Fibroblast of lung (primary cell): Measurements from ENCODE around the gene ZFYVE28.

ENCODE experiments used
- EZH2 ChIP-seq: IDR thresholded peaks from 2 replicates; pipeline ENCODE4 v1.5.1; 2012; ENCODE audit warnings: low read length, control low read depth, mild to moderate bottlenecking; ENCODE audit errors: missing control alignments
- TF ChIP-seq, protein P1 (sequence below), 2 donors: IDR thresholded peaks in 1 of 2; conservative IDR thresholded peaks in 1 of 2; 1 replicate in 1 of 2; 2 replicates in 1 of 2; pipeline ENCODE4 v1.5.1; 2011 to 2012; ENCODE audit warnings: low read length in 2 of 2, control low read depth in 1 of 2, inconsistent platforms in 1 of 2, low read depth in 1 of 2, mild to moderate bottlenecking in 1 of 2

DNA sequence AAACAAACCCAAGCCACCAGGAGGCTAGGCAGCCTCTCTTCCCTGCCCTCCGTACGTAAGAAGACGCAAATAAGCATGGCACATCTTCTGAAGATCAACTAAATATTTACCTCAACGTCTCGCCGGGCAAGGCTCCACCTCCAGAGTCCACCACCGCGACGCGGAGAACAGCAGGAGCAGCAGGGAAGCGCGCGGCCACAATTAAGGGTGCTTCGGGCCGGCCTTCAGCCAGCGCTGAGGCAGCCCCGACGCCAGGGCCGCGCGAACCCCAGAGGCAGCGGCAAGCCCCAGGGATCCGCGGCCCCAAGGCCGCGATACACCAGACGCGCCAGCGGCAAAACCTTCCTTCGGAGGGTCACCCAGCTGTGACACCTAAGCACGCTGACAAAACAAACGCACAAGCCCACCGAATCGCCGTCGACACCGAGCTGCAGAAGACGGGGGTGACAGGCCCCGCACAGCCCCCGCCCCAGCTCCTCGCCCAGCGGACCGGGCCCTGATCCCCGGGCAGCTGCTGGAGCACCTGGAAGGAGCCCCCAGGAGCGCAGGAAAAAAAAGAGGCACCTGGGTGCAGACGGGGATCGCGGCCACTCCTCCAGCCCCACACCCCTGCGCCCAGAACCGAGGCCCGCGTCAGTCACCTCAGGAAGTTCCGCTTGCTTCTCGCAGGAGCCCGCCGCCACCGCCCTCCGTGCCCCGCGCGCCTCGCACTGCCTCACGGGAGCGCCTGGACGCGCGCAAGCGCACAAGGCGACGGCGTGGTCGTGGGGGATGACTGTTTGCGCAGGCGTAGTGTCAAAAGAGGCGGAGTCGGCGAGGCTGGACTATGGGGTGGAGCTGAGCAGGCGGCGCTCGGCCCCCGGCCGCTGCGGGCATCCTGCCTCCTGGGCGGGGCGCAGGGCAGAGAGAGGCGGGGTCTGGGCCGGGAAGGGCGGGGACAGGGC, 176.8 kb downstream of the ZFYVE28 start, which contains the start of the genes HAUS3 and POLN:
- TF ChIP-seq, protein P1, sequence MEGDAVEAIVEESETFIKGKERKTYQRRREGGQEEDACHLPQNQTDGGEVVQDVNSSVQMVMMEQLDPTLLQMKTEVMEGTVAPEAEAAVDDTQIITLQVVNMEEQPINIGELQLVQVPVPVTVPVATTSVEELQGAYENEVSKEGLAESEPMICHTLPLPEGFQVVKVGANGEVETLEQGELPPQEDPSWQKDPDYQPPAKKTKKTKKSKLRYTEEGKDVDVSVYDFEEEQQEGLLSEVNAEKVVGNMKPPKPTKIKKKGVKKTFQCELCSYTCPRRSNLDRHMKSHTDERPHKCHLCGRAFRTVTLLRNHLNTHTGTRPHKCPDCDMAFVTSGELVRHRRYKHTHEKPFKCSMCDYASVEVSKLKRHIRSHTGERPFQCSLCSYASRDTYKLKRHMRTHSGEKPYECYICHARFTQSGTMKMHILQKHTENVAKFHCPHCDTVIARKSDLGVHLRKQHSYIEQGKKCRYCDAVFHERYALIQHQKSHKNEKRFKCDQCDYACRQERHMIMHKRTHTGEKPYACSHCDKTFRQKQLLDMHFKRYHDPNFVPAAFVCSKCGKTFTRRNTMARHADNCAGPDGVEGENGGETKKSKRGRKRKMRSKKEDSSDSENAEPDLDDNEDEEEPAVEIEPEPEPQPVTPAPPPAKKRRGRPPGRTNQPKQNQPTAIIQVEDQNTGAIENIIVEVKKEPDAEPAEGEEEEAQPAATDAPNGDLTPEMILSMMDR (conservative IDR thresholded peaks at IDR 0.05 in 1 of 2, IDR thresholded peaks at IDR 0.05 in 1 of 2; ENCODE audit: low read depth in 1 of 2, low read length in 2 of 2), result no peak
- no peak for TF ChIP-seq EZH2
